GM12865 (cell line): ENCODE measurements around the gene EGLN1.
A peak's percentile ranks its signal among the peaks of the same experiment; 100 is the strongest.
"Not testable (repeated sequence)": the region's sequence is repeated elsewhere in the genome, so short reads cannot be mapped to it uniquely, and the experiment has no call there.

ENCODE experiments used
- DNase-seq: peaks from one replicate; pipeline ENCODE4 v3.0.0; 2010; ENCODE audit warnings: low read depth
- H3K4me3 ChIP-seq: 2 replicates; pipeline ENCODE4 v1.5.1; 2011; ENCODE audit warnings: mild to moderate bottlenecking, low read depth, low read length, control low read depth
- TF ChIP-seq, protein P1 (sequence below): IDR thresholded peaks from 2 replicates; pipeline ENCODE4 v1.5.1; 2011; ENCODE audit warnings: low read length, control low read depth, low read depth, inconsistent platforms; ENCODE audit not compliant: insufficient read depth; ENCODE audit errors: missing control alignments

EGLN1 gene

DNA sequence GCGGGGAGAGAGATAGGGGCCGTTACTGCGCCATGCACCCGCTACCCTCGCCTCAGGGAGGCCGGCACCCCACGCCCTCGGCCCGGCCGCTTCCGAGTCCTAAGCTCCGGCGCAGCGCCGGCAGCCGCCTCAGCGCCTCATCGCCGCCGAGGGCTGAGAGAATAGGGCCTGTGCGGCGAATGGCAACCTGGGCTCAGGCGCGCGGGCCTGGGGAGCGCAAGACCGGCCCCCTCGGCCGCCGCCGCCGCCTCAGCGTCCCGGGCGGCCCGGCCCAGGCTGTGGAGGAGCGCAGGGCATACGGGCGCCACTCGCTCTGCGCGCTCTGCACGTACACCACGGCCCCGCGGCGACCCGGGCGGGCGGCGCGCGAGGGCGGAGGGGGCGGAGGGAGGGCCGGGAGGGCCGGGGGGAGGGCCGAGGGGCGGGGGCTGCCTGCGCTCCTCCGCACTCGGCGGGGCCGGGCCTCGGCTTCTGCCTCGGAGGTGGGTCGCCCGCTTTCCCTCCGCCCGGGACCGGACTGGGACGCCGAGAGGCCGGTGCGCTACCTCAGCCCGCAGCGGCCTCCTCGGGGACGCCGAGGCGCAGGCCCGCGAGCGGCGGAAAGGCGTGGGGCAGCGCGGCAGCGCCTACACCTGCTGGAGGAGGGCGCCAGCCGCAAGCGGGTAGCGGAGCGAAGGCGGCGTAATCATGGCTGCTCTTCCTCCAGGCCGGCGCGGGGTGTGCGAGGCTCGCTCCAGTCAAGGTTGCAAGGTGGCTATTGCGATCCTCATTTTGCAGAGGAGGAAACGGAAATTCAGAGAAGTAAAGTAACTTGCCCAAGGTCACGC, at the start of gene EGLN1:
EGLN1 (minus strand) TSS at position 317 of the 827 bp plus-strand sequence. CDS start 399 bp downstream, outside the sequence.
- DNase-seq, result peak; percentile 94
- TF ChIP-seq, protein P1, sequence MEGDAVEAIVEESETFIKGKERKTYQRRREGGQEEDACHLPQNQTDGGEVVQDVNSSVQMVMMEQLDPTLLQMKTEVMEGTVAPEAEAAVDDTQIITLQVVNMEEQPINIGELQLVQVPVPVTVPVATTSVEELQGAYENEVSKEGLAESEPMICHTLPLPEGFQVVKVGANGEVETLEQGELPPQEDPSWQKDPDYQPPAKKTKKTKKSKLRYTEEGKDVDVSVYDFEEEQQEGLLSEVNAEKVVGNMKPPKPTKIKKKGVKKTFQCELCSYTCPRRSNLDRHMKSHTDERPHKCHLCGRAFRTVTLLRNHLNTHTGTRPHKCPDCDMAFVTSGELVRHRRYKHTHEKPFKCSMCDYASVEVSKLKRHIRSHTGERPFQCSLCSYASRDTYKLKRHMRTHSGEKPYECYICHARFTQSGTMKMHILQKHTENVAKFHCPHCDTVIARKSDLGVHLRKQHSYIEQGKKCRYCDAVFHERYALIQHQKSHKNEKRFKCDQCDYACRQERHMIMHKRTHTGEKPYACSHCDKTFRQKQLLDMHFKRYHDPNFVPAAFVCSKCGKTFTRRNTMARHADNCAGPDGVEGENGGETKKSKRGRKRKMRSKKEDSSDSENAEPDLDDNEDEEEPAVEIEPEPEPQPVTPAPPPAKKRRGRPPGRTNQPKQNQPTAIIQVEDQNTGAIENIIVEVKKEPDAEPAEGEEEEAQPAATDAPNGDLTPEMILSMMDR, result peak; percentile 38
- peak within 1 kb of the TSS; percentile 85 for H3K4me3 ChIP-seq

DNA sequence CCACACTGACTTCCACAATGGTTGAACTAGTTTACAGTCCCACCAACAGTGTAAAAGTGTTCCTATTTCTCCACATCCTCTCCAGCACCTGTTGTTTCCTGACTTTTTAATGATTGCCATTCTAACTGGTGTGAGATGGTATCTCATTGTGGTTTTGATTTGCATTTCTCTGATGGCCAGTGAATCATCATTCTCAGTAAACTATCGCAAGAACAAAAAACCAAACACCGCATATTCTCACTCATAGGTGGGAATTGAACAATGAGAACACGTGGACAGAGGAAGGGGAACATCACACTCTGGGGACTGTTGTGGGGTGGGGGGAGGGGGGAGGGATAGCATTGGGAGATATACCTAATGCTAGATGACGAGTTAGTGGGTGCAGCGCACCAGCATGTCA, 49.4 kb upstream of the EGLN1 start:
- DNase-seq, H3K4me3 ChIP-seq: not testable (repeated sequence)

DNA sequence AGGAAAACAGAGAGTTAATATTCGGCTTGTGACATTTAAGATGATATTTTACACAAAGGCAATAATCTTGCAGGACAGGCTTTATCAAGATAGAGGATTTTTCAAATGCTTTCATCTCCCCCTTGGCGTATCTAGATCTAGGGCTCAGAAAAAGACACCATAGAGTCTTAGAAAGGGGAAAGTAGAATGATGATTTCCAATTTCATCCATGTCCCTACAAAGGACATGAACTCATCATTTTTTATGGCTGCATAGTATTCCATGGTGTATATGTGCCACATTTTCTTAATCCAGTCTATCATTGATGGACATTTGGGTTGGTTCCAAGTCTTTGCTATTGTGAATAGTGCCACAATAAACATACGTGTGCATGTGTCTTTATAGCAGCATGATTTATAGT, 48.9 kb upstream of the EGLN1 start:
- not testable (repeated sequence) for DNase-seq, H3K4me3 ChIP-seq

DNA sequence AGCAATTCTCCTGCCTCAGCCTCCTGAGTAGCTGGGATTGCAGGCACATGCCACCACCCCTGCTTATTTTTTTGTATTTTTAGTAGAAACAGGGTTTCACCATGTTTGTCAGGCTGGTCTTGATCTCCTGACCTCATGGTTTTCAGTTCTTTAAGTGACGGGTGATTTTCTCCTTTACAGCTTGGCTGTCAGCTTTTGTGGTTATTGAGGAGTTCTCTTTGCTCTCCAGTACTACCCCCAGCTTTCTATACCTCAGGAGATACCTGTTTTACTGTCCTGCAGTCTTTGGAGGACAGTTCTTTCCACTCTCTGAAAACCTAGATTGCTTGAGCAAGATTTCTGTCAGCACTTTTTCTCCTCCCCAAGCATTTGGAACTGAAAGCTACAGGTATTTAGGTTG, 45.9 kb upstream of the EGLN1 start:
- no peak overlapping the region for H3K4me3 ChIP-seq
- DNase-seq, result no peak
- TF ChIP-seq, protein P1, result no peak

DNA sequence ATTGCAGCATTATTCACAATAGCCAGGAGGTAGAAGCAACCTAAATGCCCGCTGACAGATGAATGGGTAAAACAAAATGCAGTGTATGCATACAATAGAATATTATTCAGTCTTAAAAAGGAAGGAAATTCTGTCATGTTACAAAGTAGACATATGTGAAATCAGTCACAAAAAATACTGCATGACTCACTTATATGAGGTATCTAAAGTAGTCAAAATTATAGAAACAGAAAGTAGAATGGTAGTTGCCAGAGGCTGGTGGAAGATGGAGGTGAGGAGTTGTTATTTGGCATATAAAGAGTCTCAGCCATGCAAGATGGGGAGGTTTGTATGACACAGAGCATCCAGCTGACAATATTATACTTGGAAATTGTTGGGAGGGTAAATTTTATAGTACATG, 43.0 kb upstream of the EGLN1 start:
- TF ChIP-seq, protein P1, result no peak
- no peak for DNase-seq
- H3K4me3 ChIP-seq, result no peak overlapping the region

DNA sequence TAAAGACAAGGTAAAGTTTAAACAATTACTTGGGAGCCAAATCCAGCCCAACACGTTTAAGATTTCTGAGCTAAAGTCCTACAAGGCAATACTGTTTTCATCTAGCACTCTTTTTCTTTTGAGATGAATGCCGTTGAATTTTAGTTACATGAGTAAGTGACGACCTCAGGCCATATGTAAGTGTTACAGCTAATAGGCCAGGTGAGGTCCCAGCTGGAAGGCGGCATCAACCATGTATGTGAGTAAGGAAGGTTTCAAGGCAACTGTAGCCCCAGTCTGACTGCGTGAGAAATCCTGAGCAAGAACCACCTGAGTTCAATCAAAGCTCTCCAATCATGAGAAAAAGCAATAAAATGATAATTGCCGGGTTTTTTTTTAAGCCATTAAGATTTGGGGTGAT, 41.5 kb upstream of the EGLN1 start:
- TF ChIP-seq, protein P1, result no peak
- no peak for DNase-seq
- H3K4me3 ChIP-seq, result no peak overlapping the region

DNA sequence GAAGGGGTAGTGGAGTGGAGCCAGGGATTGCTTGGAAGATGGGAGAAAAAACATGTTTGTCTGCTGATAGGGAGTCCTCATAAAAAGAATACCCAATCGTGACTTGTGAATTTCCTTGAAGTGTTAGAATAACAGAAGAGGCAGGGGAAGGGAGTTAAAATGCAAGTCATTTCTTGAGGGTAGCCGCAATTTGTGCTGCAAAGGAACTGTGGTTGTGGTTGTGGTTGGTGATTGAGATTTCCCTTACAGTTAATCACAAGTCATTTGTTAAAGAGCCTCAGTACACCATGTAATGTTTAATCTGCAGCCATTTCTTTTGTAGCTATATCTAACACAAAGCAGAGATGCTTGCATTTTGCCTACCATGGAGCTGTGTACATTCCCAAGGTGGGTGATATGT, 38.5 kb upstream of the EGLN1 start:
- peak; percentile 75 for DNase-seq
- TF ChIP-seq, protein P1, result no peak
- no peak overlapping the region for H3K4me3 ChIP-seq

DNA sequence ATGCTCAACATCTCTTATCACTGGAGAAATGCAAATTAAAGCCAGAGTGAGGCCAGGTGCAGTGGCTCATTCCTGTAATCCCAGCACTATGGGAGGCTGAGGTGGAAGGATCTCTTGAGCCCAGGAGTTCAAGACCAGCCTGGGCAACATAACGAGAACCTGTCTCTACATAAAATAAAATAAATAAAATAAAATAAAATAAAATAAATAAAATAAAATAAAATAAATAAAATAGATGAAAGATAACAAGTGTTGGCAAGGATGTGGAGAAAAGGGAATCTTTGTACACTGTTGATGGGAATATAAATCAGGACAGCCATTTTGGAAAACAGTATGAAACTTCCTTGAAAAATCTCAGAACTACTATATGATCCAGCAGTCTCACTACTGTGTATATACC, 37.4 kb upstream of the EGLN1 start:
- not testable (repeated sequence) for H3K4me3 ChIP-seq

DNA sequence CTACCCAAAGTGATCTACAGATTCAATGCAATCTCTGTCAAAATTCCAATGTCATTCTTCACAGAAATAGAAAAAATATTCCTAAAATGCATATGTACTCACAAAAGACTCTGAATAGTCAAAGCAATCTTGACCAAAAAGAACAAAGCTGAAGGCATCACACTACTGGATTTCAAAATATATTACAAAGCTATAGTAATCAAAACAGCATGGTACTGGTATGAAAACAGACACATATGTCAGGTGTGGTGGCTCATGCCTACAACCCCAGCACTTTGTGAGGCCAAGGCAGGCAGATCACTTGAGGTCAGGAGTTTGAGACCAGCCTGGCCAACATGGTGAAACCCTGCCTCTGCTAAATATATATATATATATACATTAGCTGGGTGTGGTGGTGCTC, 35.9 kb upstream of the EGLN1 start:
- DNase-seq, H3K4me3 ChIP-seq: not testable (repeated sequence)

More for the DNA sequence above, 37.4 kb upstream of the EGLN1 start:
- DNase-seq, result not testable (repeated sequence)

DNA sequence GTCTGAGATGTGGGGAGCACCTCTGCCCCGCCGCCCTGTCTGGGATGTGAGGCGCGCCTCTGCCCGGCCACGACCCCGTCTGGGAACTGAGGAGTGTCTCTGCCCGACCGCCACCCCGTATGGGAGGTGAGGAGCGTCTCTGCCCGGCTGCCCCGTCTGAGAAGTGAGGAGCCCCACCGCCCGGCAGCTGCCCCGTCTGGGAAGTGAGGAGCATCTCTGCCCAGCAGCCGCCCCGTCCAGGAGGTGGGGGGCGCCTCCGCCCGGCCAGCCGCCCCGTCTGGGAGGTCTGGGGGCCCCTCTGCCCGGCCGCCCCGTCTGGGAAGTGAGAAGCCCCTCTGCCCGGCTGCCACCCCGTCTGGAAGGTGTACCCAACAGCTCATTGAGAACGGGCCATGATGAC, 32.0 kb upstream of the EGLN1 start:
- DNase-seq, H3K4me3 ChIP-seq: not testable (repeated sequence)
